ENCODE measurements around the gene PACS1.

- TF ChIP-seq REST (IDR thresholded peaks at IDR 0.05; ENCODE audit: insufficient read depth in 1 of 2, low read depth in 2 of 2, low read length in 2 of 2) = no peak
- no peak for TF ChIP-seq SIN3A (IDR thresholded peaks at IDR 0.05; ENCODE audit: borderline replicate concordance, insufficient read depth, low read length)
- TF ChIP-seq POLR2AphosphoS5 (IDR thresholded peaks at IDR 0.05; ENCODE audit: low read depth, low read length) = no peak
- no peak for TF ChIP-seq FOXP2 (optimal IDR thresholded peaks at IDR 0.05; ENCODE audit: borderline replicate concordance, extremely low read depth, extremely low read length, insufficient read depth)
Observed at GRCh38 chr11:66143264-66143566, 73.1 kb downstream of the PACS1 start.

All from PFSK-1 (cell line).